ENCODE data around the gene ZNRF3.

DNA sequence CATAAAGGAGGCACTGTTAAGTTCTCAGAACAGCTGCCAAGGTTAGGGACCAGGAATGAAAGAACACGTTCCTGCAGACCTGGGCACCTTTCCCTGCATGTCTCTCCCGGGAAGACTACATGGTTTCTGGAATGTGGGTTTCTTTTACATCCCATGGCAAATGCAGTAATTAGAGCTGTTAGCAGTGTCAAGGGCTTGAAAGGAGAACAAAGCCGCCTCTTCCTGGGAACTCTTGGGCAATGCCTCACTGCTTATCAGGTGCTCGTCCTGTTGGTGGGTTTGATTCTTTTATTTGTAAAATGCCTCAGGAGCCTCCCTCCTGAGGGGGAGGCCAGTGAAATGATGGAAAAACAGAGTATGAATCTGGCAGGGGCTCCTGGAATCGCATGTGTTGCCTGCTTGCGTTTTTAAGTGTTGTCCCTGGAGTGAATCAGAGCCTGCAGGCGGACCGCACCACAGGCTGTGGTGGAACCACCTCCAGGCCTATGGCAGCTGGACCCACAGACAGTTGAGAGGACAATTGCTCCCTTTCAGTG is 179.0 kb downstream of the ZNRF3 start:
- TF ChIP-seq CTCF (IDR thresholded peaks at IDR 0.05; ENCODE audit: borderline replicate concordance, extremely low read depth, low read length, poor library complexity, severe bottlenecking), result no peak
- no peak for TF ChIP-seq EZH2 (IDR thresholded peaks at IDR 0.05; ENCODE audit: borderline replicate concordance, low read depth, low read length, severe bottlenecking)
